Body of pancreas (tissue), 4 donors: ENCODE results near the gene TBL1X.

Source experiments
- CTCF ChIP-seq, 7 experiments: fragments of 450-650 bp in 4 of 7; fragments of 200-600 bp in 3 of 7; sonication (generic) in 3 of 7; IDR thresholded peaks; one replicate each; pipeline ENCODE4 v1.5.1; 2016 to 2019; ENCODE audit warnings: antibody characterized with exemption in 7 of 7
- POLR2A ChIP-seq, 3 donors: fragments of 450-650 bp; IDR thresholded peaks; one replicate each; pipeline ENCODE4 v1.6.1; 2016; ENCODE audit warnings: antibody characterized with exemption in 3 of 3, mild to moderate bottlenecking in 2 of 3

DNA sequence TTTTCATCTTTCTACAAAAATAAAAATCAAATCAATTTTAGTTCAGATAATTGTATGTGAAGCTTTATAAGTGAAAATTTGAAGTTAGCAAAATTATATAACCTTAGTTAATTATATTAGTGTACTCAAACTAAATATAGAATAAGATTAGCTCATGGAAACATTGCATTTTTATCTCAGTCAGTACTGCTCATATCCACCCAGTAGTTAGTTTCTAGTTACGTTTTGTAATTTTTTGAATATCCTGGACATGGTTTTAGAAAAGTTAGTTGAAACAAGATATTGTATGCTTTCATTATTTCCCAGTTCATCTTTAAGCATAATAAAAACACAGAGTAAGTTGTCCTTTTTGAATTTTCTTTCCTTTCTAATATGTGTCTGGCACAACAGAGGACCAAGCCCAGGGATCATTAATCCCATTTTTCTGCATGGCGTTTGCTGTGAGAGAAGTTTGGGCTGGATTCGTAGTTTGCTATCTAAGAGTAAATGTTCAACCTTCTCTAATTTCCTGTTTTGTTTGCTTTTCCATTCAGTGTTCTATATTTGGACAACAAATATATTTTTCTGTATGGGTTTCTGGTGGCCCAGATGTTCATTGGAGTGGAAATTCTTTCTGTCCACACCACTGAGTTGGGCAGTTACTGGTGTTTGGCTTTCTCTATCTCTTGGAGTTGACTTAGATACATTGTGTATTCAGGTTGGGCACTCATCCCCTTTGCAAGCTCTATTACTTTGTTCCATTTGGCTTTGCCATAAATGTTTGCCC, 12.1 kb downstream of the TBL1X start:
- TF ChIP-seq CTCF (IDR thresholded peaks at IDR 0.05) = no peak
- no peak for TF ChIP-seq POLR2A (IDR thresholded peaks at IDR 0.05)
